ENCODE measurements around the gene DSTYK. TPM values are rescaled to one million over a fixed set of nuclear protein-coding genes. Genes with fewer than 3 reads are reported as not detected.

DSTYK gene
- total RNA-seq, 1 donor from 2014 or later = 9.6 TPM

DNA sequence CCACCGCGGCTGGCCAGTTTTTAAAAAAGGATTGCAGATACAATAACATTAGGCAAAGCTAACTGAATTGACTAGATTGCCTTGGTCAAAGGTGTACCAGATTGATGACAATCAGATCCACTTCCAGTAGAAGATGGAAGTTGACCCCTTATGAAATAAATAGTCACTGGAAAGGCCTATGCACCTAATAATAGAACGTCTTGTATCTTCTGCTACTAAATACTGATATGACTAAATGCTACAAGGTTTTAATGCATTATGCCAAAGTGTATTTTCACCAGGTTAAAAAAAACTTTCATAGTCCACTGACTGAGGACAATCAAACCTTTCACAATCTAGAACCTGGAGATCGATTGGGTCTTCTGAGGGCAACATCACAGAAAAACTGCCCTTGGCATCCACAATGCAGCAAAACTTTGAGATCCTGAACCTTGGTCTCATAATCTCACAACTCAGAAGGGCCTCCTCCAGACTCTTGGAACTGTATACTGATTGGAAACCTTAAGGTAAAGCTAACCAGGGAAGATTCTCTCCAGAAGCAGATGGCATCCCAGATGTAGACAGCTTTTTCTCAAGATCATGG lies 82.0 kb downstream of the DSTYK start:
- intact Hi-C loops (cut with micrococcal nuclease) = loop anchor here (10.0 kb wide), 2 partner anchors 185 to 615 kb away; no protein-coding TSS in a partner anchor
- ATAC-seq (ENCODE audit: low read depth) (no peak), DNase-seq (no peak)
- CTCF ChIA-PET = interaction anchor here (1.0 kb wide), 1 partner anchor 12 kb away, joined by 3 read pairs; no protein-coding TSS in a partner anchor
- H3K27me3 Mint-ChIP-seq = no peaks in the 10 kb centered on the region
- no peak overlapping the region for H3K27ac Mint-ChIP-seq
- no peak overlapping the region for H3K4me3 Mint-ChIP-seq
- POLR2A ChIA-PET = no interaction called here
- H3K9me3 Mint-ChIP-seq = no peaks in the 10 kb centered on the region
- TF ChIP-seq, protein P1, sequence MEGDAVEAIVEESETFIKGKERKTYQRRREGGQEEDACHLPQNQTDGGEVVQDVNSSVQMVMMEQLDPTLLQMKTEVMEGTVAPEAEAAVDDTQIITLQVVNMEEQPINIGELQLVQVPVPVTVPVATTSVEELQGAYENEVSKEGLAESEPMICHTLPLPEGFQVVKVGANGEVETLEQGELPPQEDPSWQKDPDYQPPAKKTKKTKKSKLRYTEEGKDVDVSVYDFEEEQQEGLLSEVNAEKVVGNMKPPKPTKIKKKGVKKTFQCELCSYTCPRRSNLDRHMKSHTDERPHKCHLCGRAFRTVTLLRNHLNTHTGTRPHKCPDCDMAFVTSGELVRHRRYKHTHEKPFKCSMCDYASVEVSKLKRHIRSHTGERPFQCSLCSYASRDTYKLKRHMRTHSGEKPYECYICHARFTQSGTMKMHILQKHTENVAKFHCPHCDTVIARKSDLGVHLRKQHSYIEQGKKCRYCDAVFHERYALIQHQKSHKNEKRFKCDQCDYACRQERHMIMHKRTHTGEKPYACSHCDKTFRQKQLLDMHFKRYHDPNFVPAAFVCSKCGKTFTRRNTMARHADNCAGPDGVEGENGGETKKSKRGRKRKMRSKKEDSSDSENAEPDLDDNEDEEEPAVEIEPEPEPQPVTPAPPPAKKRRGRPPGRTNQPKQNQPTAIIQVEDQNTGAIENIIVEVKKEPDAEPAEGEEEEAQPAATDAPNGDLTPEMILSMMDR (IDR thresholded peaks at IDR 0.05) = no peak
- peaks cover 17% of the 10 kb centered on the region for H3K4me1 Mint-ChIP-seq
- H3K36me3 Mint-ChIP-seq (ENCODE audit: low read depth) = no peaks in the 10 kb centered on the region

- no peak overlapping the region for H3K27ac Mint-ChIP-seq
- H3K27me3 Mint-ChIP-seq = no peaks in the 10 kb centered on the region
- ChIA-PET POLR2A (no interaction called here), CTCF (interaction anchor here (1.3 kb wide), 1 partner anchor 13 kb away, joined by 3 read pairs; no protein-coding TSS in a partner anchor)
- ATAC-seq (ENCODE audit: low read depth) = no peak
- peaks cover 16% of the 10 kb centered on the region for H3K4me1 Mint-ChIP-seq
- TF ChIP-seq, protein P1 (IDR thresholded peaks at IDR 0.05) = no peak
- DNase-seq = no peak
- intact Hi-C loops (cut with micrococcal nuclease) = loop anchor here (10.0 kb wide), 2 partner anchors 187 to 617 kb away; no protein-coding TSS in a partner anchor
- no peak overlapping the region for H3K4me3 Mint-ChIP-seq
- no peaks in the 10 kb centered on the region for H3K36me3 Mint-ChIP-seq (ENCODE audit: low read depth)
- no peaks in the 10 kb centered on the region for H3K9me3 Mint-ChIP-seq
Observed at GRCh38 chr1:205128050-205128449, 83.5 kb downstream of the DSTYK start.

DNA sequence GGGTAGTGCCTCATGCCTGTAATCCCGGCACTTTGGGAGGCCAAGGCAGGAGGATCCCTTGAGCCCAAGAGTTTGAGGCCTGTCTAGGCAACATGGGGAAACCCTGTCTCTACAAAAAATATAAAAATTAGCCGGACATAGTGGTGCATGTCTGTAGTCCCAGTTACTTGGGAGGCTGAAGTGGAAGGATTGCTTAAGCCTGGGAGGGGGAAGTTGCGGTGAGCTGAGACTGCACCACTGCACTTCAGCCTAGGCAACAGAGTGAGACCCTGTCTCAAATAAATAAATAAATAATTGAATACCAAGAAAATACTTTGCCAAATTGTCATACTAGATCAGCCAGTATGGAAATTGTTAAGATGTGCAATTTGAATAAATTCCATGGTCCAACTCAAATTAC lies 83.9 kb downstream of the DSTYK start:
- no peaks in the 10 kb centered on the region for H3K36me3 Mint-ChIP-seq (ENCODE audit: low read depth)
- intact Hi-C loops (cut with micrococcal nuclease) = loop anchor here (10.0 kb wide), 2 partner anchors 187 to 617 kb away; no protein-coding TSS in a partner anchor
- H3K9me3 Mint-ChIP-seq = no peaks in the 10 kb centered on the region
- ATAC-seq (ENCODE audit: low read depth) (no peak), DNase-seq (no peak)
- H3K4me3 Mint-ChIP-seq = no peak overlapping the region
- no peaks in the 10 kb centered on the region for H3K27me3 Mint-ChIP-seq
- CTCF ChIA-PET = interaction anchor here (1.3 kb wide), 1 partner anchor 13 kb away, joined by 3 read pairs; no protein-coding TSS in a partner anchor
- no peak overlapping the region for H3K27ac Mint-ChIP-seq
- H3K4me1 Mint-ChIP-seq = peaks cover 18% of the 10 kb centered on the region
- POLR2A ChIA-PET = no interaction called here
- TF ChIP-seq, protein P1 (IDR thresholded peaks at IDR 0.05) = no peak

- H3K27ac Mint-ChIP-seq = peak overlapping the region; percentile 46
- TF ChIP-seq, protein P1 (IDR thresholded peaks at IDR 0.05) = no peak
- H3K4me3 Mint-ChIP-seq = peak overlapping the region; percentile 8
- POLR2A ChIA-PET = interaction anchor here (0.7 to 1.0 kb wide), 2 partner anchors 86 to 951 kb away, joined by 5 to 8 read pairs; no protein-coding TSS in a partner anchor
- intact Hi-C loops (cut with micrococcal nuclease) = loop anchor here (5.0 to 10.0 kb wide), 7 partner anchors 103 to 1327 kb away; partner anchors contain the start of genes TMCC2, ZBED6 and ZC3H11A
- H3K27me3 Mint-ChIP-seq = no peaks in the 10 kb centered on the region
- H3K36me3 Mint-ChIP-seq (ENCODE audit: low read depth) = peaks cover 12% of the 10 kb centered on the region
- CTCF ChIA-PET = interaction anchor here (0.7 to 5.5 kb wide), 2 partner anchors 17 to 21 kb away, joined by 4 to 36 read pairs; no protein-coding TSS in a partner anchor
- H3K4me1 Mint-ChIP-seq = peaks cover 45% of the 10 kb centered on the region
- ATAC-seq (ENCODE audit: low read depth) (no peak), DNase-seq (no peak)
- no peaks in the 10 kb centered on the region for H3K9me3 Mint-ChIP-seq
Observed at GRCh38 chr1:205124726-205125125, 86.8 kb downstream of the DSTYK start.

- Mint-ChIP-seq H3K9me3 (no peaks in the 10 kb centered on the region), H3K27ac (peak overlapping the region; percentile 100), H3K4me1 (peaks cover 57% of the 10 kb centered on the region), H3K4me3 (peak overlapping the region; percentile 99), H3K27me3 (no peaks in the 10 kb centered on the region), H3K36me3 (ENCODE audit: low read depth) (peaks cover 26% of the 10 kb centered on the region)
- intact Hi-C loops (cut with micrococcal nuclease) = loop anchor here (2.0 to 10.0 kb wide), 8 partner anchors 105 to 1325 kb away; partner anchors contain the start of genes SNRPE, TMCC2, ZBED6 and ZC3H11A
- CTCF ChIA-PET = interaction anchor here (1.2 to 5.5 kb wide), 5 partner anchors 16 to 133 kb away, joined by 5 to 36 read pairs (median 6); partner anchors contain the start of gene TMCC2
- no peak for ATAC-seq (ENCODE audit: low read depth)
- TF ChIP-seq, protein P1 (IDR thresholded peaks at IDR 0.05) = no peak
- POLR2A ChIA-PET = interaction anchor here (1.3 to 2.3 kb wide), 3 partner anchors 11 to 19 kb away, joined by 4 to 11 read pairs (median 8); no protein-coding TSS in a partner anchor
- DNase-seq = no peak
Observed at GRCh38 chr1:205122489-205122882, 89.0 kb downstream of the DSTYK start.
